ENCODE data around the gene CCT6A.
A peak's percentile ranks its signal among the peaks of the same experiment; 100 is the strongest.
"Not testable (repeated sequence)": the region's sequence is repeated elsewhere in the genome, so short reads cannot be mapped to it uniquely, and the experiment has no call there.

Gene CCT6A

GRCh38 chr7:56074371-56074791, 22.8 kb downstream of the CCT6A start:
- H3K9me3 Mint-ChIP-seq, result no peaks in the 10 kb centered on the region
- H3K27me3 Mint-ChIP-seq (ENCODE audit: low read depth), result no peaks in the 10 kb centered on the region
- peak overlapping the region; percentile 41 for H3K27ac Mint-ChIP-seq
- H3K36me3 Mint-ChIP-seq (ENCODE audit: low read depth), result peaks cover 26% of the 10 kb centered on the region
- DNase-seq (ENCODE audit: low spot score), result peak; percentile 60
- H3K4me1 Mint-ChIP-seq (ENCODE audit: low read depth), result peaks cover 2% of the 10 kb centered on the region
- H3K4me3 Mint-ChIP-seq, result no peak overlapping the region

- no peak overlapping the region for H3K27ac Mint-ChIP-seq
- no peaks in the 10 kb centered on the region for H3K9me3 Mint-ChIP-seq
- no peak for DNase-seq (ENCODE audit: low spot score)
- peaks cover 2% of the 10 kb centered on the region for H3K4me1 Mint-ChIP-seq (ENCODE audit: low read depth)
- no peak overlapping the region for H3K4me3 Mint-ChIP-seq
- peaks cover 25% of the 10 kb centered on the region for H3K36me3 Mint-ChIP-seq (ENCODE audit: low read depth)
- no peaks in the 10 kb centered on the region for H3K27me3 Mint-ChIP-seq (ENCODE audit: low read depth)
These were observed 26.1 kb downstream of the CCT6A start for GRCh38 chr7:56077681-56078080.

- no peak for DNase-seq (ENCODE audit: low spot score)
- Mint-ChIP-seq H3K36me3 (ENCODE audit: low read depth) (peaks cover 22% of the 10 kb centered on the region), H3K27ac (no peak overlapping the region), H3K9me3 (no peaks in the 10 kb centered on the region), H3K4me1 (ENCODE audit: low read depth) (peaks cover 2% of the 10 kb centered on the region), H3K4me3 (no peak overlapping the region), H3K27me3 (ENCODE audit: low read depth) (no peaks in the 10 kb centered on the region)
These were observed 26.6 kb downstream of the CCT6A start for GRCh38 chr7:56078196-56078595.

DNA sequence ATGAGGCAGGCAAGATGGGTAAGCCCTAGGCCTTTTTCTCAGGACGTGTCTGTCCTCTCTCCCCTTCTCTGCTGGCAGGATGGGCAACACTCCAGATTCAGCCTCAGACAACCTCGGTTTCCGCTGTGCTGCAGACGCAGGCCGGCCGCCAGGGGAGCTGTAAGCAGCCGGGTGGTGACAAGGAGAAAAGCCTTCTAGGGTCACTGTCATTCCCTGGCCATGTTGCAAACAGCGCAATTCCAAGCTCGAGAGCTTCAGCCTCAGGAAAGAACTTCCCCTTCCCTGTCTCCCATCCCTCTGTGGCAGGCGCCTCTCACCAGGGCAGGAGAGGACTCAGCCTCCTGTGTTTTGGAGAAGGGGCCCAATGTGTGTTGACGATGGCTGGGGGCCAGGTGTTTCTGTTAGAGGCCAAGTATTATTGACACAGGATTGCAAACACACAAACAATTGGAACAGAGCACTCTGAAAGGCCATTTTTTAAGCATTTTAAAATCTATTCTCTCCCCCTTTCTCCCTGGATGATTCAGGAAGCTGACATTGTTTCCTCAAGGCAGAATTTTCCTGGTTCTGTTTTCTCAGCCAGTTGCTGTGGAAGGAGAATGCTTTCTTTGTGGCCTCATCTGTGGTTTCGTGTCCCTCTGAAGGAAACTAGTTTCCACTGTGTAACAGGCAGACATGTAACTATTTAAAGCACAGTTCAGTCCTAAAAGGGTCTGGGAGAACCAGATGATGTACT, 28.1 kb downstream of the CCT6A start:
- Mint-ChIP-seq H3K4me1 (ENCODE audit: low read depth) (no peaks in the 10 kb centered on the region), H3K27ac (no peak overlapping the region), H3K4me3 (no peak overlapping the region), H3K27me3 (ENCODE audit: low read depth) (no peaks in the 10 kb centered on the region), H3K36me3 (ENCODE audit: low read depth) (peaks cover 18% of the 10 kb centered on the region), H3K9me3 (no peaks in the 10 kb centered on the region)
- DNase-seq (ENCODE audit: low spot score), result no peak

DNA sequence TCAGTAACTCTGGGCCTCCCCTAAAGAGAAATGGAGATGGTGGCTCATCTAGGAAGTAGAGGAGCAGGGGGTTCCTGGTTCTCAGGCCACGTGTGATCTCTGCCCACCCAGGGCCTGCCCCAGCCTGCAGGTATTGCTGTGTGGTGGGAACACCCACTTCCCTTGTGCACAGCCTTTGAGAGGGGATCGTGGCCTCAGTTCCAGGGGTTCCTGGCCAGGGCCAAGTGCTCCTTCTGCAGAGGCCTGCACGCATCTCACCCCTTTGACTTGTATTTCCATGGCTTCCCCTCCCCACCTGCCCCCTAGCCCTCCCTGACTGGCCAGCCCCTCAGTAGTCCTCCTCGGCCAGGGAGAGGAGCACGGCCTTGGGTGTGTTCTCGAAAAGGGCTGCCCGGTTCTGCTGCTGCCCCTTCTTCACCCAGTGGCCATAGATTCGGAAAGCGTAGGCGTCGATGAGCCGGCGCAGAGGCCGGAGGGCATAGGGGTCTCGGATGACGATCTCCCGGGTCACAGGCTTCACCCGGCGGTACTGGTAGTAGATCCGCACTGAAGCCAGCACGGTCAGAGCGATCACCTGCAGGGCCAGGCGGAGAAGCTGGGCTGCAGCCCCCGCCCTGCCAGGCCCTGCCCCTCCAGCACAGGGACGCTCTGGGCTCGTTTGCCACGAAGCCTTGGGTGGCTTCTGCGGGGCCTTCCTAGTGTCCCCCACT, 29.3 kb downstream of the CCT6A start:
- H3K4me3 Mint-ChIP-seq; DNase-seq (ENCODE audit: low spot score); H3K27me3 Mint-ChIP-seq (ENCODE audit: low read depth); H3K9me3 Mint-ChIP-seq; H3K27ac Mint-ChIP-seq; H3K4me1 Mint-ChIP-seq (ENCODE audit: low read depth): not testable (repeated sequence)
- H3K36me3 Mint-ChIP-seq (ENCODE audit: low read depth), result peaks cover 15% of the 10 kb centered on the region

DNA sequence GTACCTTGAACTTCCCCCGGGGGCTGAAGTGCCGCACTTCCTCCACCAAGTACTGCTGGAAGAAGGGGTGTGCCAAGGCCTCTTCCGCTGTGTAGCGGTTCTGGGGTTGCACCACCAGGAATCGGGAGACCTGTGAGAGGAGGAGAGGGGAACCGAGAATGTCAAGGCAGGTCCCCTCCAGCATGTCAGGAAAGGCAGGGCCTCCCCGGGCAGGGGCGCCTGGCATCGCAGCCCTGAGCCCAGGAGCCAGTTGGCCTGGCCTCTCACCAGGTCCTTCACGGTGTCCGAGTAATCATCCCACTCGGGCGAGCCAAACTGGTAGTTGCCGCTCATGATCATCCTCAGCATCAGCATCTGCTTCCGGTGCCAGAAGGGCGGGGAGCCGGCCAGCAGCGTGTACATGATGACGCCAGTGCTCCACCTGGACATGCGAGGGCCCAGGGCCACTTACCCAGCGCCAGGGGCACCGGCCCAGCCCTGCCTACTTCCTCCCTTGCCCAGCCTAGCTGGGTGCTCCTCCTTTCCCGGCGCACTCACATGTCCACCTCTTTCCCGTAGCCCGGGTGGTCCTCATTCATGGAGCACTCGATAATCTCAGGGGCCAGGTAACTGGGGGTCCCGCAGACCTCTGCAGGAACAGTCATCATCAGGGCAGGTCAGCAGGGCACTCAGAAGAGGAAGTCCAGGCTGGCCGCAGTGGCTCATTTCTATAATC, 30.2 kb downstream of the CCT6A start:
- H3K27me3 Mint-ChIP-seq (ENCODE audit: low read depth), result no peaks in the 10 kb centered on the region
- H3K4me1 Mint-ChIP-seq (ENCODE audit: low read depth), result no peaks in the 10 kb centered on the region
- no peak overlapping the region for H3K27ac Mint-ChIP-seq
- DNase-seq (ENCODE audit: low spot score), result no peak
- H3K9me3 Mint-ChIP-seq, result no peaks in the 10 kb centered on the region
- peaks cover 14% of the 10 kb centered on the region for H3K36me3 Mint-ChIP-seq (ENCODE audit: low read depth)
- H3K4me3 Mint-ChIP-seq, result no peak overlapping the region

DNA sequence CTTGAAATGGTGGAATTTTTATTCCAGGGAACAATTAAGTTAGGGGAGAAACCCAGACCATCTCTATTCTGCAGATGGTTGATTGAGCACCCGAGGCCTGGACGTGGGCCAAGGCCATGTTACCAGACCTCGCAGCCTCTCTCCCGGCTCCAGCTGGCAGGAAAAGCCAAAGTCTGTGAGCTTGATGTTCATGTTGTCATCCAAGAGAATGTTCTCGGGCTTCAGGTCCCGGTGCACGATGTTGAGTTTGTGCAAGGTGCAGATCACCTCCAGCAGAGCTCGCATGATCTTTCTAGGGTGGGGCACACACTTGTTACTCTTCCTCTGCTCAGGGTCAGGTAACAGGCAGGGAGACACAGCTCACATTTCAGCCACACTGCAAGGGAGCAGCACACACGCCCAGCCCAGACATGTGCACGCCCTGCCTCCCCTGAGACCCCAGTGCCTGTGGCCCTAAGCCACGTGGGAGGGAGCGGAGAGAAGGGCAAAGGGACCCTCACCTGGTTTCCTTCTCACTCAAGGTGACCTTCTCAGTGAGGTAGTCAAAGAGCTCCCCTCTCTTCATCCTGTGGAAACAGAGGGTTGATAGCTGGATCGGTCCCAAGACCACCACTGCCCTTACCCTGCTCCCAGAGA, 31.7 kb downstream of the CCT6A start:
- Mint-ChIP-seq H3K9me3 (no peaks in the 10 kb centered on the region), H3K27me3 (ENCODE audit: low read depth) (no peaks in the 10 kb centered on the region), H3K36me3 (ENCODE audit: low read depth) (peaks cover 14% of the 10 kb centered on the region), H3K27ac (no peak overlapping the region), H3K4me1 (ENCODE audit: low read depth) (no peaks in the 10 kb centered on the region), H3K4me3 (no peak overlapping the region)
- no peak for DNase-seq (ENCODE audit: low spot score)

GRCh38 chr7:56086761-56087160, 35.2 kb downstream of the CCT6A start:
- Mint-ChIP-seq H3K36me3 (ENCODE audit: low read depth) (peaks cover 5% of the 10 kb centered on the region), H3K9me3 (no peaks in the 10 kb centered on the region)

GRCh38 chr7:56087445-56087844, 35.9 kb downstream of the CCT6A start:
- H3K9me3 Mint-ChIP-seq, result no peaks in the 10 kb centered on the region

More at GRCh38 chr7:56086761-56087160, 35.2 kb downstream of the CCT6A start:
- DNase-seq (ENCODE audit: low spot score), result no peak
- H3K4me3 Mint-ChIP-seq, result no peak overlapping the region
- no peaks in the 10 kb centered on the region for H3K4me1 Mint-ChIP-seq (ENCODE audit: low read depth)
- no peak overlapping the region for H3K27ac Mint-ChIP-seq
- no peaks in the 10 kb centered on the region for H3K27me3 Mint-ChIP-seq (ENCODE audit: low read depth)

GRCh38 chr7:56091591-56091990, 40.0 kb downstream of the CCT6A start:
- no peak for DNase-seq (ENCODE audit: low spot score)
- no peaks in the 10 kb centered on the region for H3K27me3 Mint-ChIP-seq (ENCODE audit: low read depth)
- no peaks in the 10 kb centered on the region for H3K4me1 Mint-ChIP-seq (ENCODE audit: low read depth)
- H3K9me3 Mint-ChIP-seq, result no peaks in the 10 kb centered on the region
- H3K4me3 Mint-ChIP-seq, result no peak overlapping the region
- peaks cover 4% of the 10 kb centered on the region for H3K36me3 Mint-ChIP-seq (ENCODE audit: low read depth)
- H3K27ac Mint-ChIP-seq, result no peak overlapping the region

More at GRCh38 chr7:56087445-56087844, 35.9 kb downstream of the CCT6A start:
- peaks cover 5% of the 10 kb centered on the region for H3K36me3 Mint-ChIP-seq (ENCODE audit: low read depth)
- H3K4me1 Mint-ChIP-seq (ENCODE audit: low read depth), result no peaks in the 10 kb centered on the region
- H3K27ac Mint-ChIP-seq, result no peak overlapping the region
- no peaks in the 10 kb centered on the region for H3K27me3 Mint-ChIP-seq (ENCODE audit: low read depth)
- H3K4me3 Mint-ChIP-seq, result no peak overlapping the region
- DNase-seq (ENCODE audit: low spot score), result no peak

DNA sequence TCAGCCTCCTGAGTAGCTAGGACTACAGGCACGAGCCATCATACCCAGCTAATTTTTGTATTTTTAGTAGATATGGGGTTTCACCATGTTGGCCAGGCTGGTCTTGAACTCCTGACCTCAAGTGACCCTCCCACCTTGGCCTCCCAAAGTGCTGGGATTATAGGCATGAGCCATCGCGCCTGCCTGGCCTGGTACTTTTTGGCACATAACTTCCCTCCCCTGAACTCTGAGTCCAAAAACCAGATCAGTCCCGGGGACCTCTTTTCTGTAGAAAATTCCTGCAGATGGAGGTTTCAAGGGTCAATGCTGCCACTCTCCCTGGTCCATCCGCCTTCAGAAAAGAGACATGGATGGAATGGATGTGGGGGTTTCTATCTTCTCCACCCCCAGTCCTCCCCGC, 40.8 kb downstream of the CCT6A start:
- H3K27ac Mint-ChIP-seq; H3K36me3 Mint-ChIP-seq (ENCODE audit: low read depth); H3K4me1 Mint-ChIP-seq (ENCODE audit: low read depth); H3K4me3 Mint-ChIP-seq; H3K27me3 Mint-ChIP-seq (ENCODE audit: low read depth); DNase-seq (ENCODE audit: low spot score); H3K9me3 Mint-ChIP-seq: not testable (repeated sequence)

GRCh38 chr7:56092789-56093531, 41.4 kb downstream of the CCT6A start, which contains the start of gene PHKG1:
Gene PHKG1, minus strand, starts transcription at chr7:56092952. Its CDS starts 4,011 bp downstream, at chr7:56088941.
- Mint-ChIP-seq H3K4me3 (no peak within 1 kb of the TSS), H3K27ac (no peak within 1 kb of the TSS), H3K27me3 (ENCODE audit: low read depth) (no peaks in the 10 kb centered on the region), H3K36me3 (ENCODE audit: low read depth) (peaks cover 5% of the 10 kb centered on the region), H3K4me1 (ENCODE audit: low read depth) (no peaks in the 10 kb centered on the region), H3K9me3 (no peaks in the 10 kb centered on the region)
- DNase-seq (ENCODE audit: low spot score), result no peak

GRCh38 chr7:56097700-56098099, 46.1 kb downstream of the CCT6A start:
- Mint-ChIP-seq H3K9me3 (no peaks in the 10 kb centered on the region), H3K27me3 (ENCODE audit: low read depth) (no peaks in the 10 kb centered on the region), H3K4me1 (ENCODE audit: low read depth) (no peaks in the 10 kb centered on the region), H3K36me3 (ENCODE audit: low read depth) (peaks cover 29% of the 10 kb centered on the region), H3K27ac (no peak overlapping the region), H3K4me3 (no peak overlapping the region)
- DNase-seq (ENCODE audit: low spot score), result no peak
